GM19397 (cell line): Measurements from ENCODE around the gene THOC2.
A peak's percentile ranks its signal among the peaks of the same experiment; 100 is the strongest.
"Not testable (repeated sequence)": the region's sequence is repeated elsewhere in the genome, so short reads cannot be mapped to it uniquely, and the experiment has no call there.

Experiments used
- ATAC-seq: cut with Tn5 transposase; IDR thresholded peaks from one replicate; pipeline ENCODE4 v1.9.1; 2021; ENCODE audit warnings: mild to moderate bottlenecking, moderate library complexity; ENCODE audit not compliant: unreplicated experiment

The THOC2 gene

GRCh38 chrX:123736333-123736921 lies 3.6 kb upstream of the THOC2 start:
- ATAC-seq, result no peak

GRCh38 chrX:123735137-123735536 lies 2.3 kb upstream of the THOC2 start:
- ATAC-seq, result not testable (repeated sequence)

- not testable (repeated sequence) for ATAC-seq
These were observed 1.2 kb upstream of the THOC2 start for GRCh38 chrX:123734079-123734478.

DNA sequence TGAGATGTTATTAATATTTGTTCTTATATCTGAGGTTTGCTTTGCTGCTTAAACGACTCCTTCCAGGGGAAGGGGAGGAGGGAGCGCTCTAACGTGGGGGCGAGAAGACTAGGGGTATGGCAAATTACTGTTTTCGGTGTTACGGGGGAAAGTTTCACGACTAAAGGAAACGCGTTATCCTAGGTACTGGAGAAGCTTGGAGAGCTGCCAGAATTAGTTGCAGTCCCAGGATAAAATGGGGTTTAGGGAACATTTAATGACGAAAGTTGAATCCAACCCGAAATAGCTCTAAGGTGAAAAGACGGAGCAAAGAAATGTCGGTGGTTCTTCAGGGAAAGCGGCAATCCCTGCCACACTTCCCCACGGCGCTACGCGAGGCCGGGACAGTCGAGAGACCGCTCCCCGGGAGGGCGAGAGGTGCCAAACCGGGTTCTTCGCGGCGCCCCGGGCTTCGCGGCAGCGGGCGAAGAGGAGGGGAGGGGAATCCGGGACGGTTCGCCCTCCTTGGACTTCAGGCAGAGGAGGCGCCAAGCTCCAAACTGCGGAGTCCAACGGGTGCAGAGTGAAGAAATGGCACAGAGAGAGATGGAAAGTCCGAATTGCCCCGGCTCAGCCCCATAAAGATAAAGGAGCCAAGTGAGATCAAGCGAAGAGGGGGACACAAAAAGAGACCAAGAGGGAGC lies 724 bp downstream of the THOC2 start:
- peak; percentile 17 for ATAC-seq

GRCh38 chrX:123731258-123731986 lies 1.4 kb downstream of the THOC2 start:
- ATAC-seq, result no peak

GRCh38 chrX:123728554-123728953 lies 4.3 kb downstream of the THOC2 start:
- no peak for ATAC-seq

DNA sequence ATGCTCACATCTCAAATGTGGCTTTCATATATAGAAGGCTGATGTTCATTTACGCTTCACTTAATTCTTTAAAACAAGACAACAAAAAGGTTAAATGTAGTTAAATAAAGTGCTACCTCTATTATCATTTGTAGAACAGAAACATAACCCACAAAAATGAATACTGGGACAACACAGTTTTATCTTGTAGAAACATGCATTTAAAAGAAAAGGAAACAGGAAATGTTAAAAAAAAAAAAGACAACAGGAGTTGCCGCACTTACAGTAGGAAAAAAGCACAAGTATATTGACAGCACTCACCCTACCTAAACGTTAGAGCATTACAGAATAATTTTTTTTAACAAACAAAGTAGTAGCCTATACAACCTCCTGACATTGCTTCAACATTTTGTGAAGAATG lies 4.8 kb downstream of the THOC2 start:
- ATAC-seq, result no peak

GRCh38 chrX:123722193-123722592 lies 10.7 kb downstream of the THOC2 start:
- ATAC-seq, result not testable (repeated sequence)

GRCh38 chrX:123720486-123720885 lies 12.4 kb downstream of the THOC2 start:
- ATAC-seq, result no peak

DNA sequence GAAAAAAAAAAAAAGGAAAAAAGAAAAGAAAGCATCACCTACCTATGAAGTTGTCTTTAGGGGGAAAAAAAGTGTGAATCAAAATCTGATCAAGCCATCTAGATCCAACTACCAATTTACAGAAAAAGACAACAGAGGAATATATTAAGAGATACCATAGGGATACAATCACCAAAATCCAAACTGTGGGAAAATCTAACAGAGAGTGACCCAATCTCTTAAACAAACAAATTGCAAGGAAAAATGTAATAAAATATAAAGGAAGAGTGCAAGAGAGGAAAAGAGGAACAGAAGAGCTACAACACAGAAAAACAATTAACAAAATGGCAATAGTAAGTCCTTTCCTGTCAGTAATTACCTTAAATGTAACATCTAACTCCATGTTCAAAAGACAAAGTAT lies 19.0 kb downstream of the THOC2 start:
- no peak for ATAC-seq

DNA sequence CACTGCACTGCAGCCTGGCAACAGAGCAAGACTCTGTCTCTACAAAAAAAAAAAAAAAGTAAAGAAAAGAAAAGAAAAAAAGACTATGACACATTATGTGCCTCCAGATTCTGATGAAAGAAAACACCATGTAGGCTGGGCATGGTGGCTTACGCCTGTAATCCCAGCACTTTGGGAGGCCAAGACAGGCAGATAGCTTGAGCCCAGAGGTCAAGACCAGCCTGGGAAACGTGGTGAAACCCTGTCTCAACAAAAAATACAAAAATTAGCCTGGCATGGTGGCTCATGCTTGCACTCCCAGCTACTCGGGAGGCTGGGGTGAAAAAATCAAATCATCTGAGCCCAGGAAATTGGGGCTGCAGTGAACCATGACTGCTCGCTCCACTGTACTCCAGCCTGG lies 19.4 kb downstream of the THOC2 start:
- ATAC-seq, result no peak

GRCh38 chrX:123711201-123711600 lies 21.7 kb downstream of the THOC2 start:
- not testable (repeated sequence) for ATAC-seq

DNA sequence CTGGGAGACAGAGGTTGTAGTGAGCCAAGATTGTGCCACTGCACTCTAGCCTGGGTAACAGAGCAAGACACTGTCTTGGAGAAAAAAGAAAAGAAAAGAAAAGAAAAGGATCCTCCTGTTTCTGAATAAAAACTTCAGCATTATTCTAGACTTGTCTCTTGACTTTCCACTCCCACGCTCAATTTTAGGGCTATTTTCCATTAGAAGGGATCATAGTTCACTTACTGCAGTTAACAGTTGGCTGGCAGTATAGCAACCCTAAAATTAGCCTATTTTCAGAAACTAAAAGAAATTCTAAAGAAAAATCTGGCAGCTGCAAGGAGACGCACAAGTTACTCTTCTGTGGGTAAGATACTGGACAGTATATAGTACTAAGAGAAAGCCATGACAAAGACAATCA lies 28.1 kb downstream of the THOC2 start:
- ATAC-seq, result no peak

DNA sequence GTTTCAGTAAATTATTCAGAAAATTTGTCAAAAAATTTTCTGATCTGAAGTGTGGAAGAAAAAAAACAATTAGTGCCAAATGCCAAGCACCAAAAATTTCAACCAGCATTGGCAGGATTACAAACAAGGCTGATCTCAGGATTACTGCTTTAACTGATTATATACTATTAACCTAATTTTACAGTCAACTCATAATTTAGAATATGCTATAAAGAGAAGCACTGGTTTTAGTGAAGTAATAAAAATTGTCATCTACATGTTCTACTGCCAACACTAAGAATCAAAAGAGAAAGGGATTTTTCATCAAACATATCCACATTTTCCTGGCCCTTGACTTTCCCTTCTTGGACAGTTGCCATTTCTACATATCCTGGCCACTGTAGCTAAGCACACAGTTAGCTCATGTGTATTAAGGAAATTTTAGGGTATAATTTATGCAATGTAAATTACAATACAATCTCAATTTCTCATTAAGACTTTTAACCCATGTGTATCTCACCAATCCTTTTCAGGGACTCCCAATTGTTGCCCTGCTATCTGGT lies 33.8 kb downstream of the THOC2 start:
- no peak for ATAC-seq

GRCh38 chrX:123696334-123696733 lies 36.5 kb downstream of the THOC2 start:
- no peak for ATAC-seq

- no peak for ATAC-seq
These were observed 37.6 kb downstream of the THOC2 start for GRCh38 chrX:123695242-123695641.

GRCh38 chrX:123691776-123692175 lies 41.1 kb downstream of the THOC2 start:
- no peak for ATAC-seq

GRCh38 chrX:123688524-123688923 lies 44.3 kb downstream of the THOC2 start:
- ATAC-seq, result no peak

DNA sequence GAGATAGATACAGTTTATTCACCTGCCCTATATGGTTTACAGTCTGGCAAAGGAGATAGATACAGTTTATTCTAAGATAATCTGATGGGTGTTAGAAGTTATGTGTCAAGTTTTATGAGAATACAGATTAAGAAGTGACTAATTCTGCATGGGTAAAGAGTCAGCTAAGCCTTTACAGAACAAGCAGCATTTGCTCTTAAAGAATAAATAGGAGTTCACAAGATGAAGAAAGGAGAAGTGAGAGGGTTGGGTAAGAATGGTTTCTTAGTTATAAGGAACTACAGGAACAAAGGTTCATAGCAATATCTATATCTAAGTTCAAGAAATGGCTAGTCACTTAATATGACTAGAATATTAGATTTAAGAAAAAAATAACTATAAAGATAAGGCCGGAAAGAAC lies 47.6 kb downstream of the THOC2 start:
- no peak for ATAC-seq

DNA sequence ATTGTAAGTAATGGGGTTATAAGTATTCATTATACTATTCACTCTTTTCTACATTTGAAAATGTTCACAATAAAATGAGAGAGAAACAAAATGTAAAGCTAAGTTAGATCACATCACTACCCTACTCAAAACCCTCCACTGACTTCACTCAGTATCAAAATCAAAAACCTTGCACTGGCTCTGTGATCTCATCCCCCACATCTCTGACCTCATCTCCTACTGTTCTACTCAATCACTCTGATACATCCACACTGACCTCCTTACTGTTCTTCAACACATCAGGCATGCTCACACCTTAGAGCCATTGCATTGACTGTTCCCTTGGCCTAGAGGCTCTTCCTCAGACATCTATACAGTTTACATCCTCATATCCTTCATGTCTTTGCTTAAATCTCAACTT lies 50.7 kb downstream of the THOC2 start:
- ATAC-seq, result no peak

GRCh38 chrX:123679733-123680460 lies 53.0 kb downstream of the THOC2 start:
- ATAC-seq, result not testable (repeated sequence)
